ENCODE results near the gene TMEM269.
"Not testable (repeated sequence)": the region's sequence is repeated elsewhere in the genome, so short reads cannot be mapped to it uniquely, and the experiment has no call there.

TMEM269 gene

GRCh38 chr1:42774928-42775526 is 9.8 kb upstream of the TMEM269 start:
- no peak for DNase-seq (ENCODE audit: low read depth in 2 of 2)

GRCh38 chr1:42776502-42776901 is 8.3 kb upstream of the TMEM269 start:
- DNase-seq (ENCODE audit: low read depth in 2 of 2), result no peak

- no peak for DNase-seq (ENCODE audit: low read depth in 2 of 2)
Measured at GRCh38 chr1:42777852-42778251, 6.9 kb upstream of the TMEM269 start.

GRCh38 chr1:42779725-42780124 is 5.1 kb upstream of the TMEM269 start:
- DNase-seq (ENCODE audit: low read depth in 2 of 2), result no peak

DNA sequence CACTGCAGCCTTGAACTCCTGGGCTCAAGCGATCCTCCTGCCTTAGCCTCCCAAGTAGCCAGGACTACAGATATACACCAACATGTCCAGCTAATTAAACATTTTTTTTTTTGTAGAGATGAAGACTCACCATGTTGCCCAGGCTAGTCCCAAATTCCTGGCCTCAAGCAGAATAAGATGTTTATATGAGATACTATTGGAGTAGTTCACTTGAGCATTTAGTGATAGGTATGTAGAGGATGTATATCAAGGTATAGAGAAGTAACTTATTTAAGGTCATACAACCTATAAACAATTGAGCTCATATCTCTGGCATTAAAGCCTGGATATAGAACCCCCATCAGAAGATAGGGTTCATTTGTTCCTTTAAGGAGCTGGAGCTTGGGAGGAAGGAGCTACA is 4.6 kb upstream of the TMEM269 start:
- no peak for DNase-seq (ENCODE audit: low read depth in 2 of 2)

GRCh38 chr1:42783092-42783491 is 1.7 kb upstream of the TMEM269 start:
- DNase-seq (ENCODE audit: low read depth in 2 of 2), result no peak

- DNase-seq (ENCODE audit: low read depth in 2 of 2), result no peak
Measured at GRCh38 chr1:42784547-42784945, 245 bp upstream of the TMEM269 start.

DNA sequence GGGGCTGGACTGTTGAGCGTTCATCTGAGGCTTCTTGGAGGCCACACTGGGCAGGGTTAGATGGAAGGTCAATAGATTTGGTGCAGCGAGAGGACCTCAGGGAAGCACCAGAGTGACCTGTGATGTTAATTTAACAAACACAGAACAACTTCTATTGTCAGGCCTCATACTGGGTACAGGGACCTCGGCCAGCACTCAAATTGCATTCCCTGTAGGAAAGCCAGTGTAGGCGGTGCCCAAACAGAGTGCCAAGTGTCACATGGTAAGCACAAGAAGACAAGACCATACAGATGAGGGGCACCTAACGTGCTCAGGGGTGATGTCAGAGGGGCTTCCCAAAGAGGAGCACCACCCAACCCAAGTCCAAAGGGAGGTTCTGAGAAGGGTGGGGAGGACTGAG is 1.3 kb downstream of the TMEM269 start:
- DNase-seq (ENCODE audit: low read depth in 2 of 2), result no peak

DNA sequence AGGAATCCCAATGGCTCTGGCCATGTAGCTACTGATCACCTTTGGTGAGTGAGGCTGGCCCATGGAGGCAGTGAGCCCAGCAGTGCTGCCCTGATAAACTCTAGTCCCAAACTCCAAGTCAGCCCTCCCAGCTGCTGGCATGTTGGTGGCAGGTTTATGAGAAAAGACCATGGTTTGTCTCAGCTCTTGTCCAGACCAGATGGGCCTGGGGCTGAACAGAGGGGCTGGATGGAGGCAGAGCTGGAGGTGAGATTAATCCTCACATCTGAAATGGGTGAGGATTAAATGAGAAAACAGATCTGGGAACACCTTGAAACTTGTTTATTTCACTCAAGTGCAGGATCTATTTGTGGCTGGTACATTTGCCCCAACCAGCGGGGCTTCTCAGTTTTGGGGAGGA is 3.2 kb downstream of the TMEM269 start:
- no peak for DNase-seq (ENCODE audit: low read depth in 2 of 2)

DNA sequence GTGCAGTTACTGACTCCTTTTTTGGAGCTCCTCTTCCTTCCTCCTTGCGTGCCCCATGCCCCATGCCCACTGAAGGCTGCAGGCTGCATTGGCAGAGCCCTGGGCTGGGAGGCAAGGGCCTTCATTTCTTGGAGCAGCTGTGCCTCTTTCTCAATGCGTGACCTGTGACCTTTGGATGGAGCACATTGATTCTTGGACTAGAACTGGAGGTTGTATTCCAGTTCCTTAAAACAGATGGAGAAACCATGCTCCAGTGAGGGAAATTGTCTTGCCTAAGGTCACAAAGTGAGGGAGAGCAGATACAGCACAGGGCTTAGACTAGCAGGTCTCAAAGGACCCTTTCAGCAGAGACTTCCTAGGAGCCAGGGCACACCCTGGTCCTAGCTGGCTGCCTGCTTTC is 9.0 kb downstream of the TMEM269 start:
- no peak for DNase-seq (ENCODE audit: low read depth in 2 of 2)

- no peak for DNase-seq (ENCODE audit: low read depth in 2 of 2)
Measured at GRCh38 chr1:42797414-42797813, 12.6 kb downstream of the TMEM269 start.

DNA sequence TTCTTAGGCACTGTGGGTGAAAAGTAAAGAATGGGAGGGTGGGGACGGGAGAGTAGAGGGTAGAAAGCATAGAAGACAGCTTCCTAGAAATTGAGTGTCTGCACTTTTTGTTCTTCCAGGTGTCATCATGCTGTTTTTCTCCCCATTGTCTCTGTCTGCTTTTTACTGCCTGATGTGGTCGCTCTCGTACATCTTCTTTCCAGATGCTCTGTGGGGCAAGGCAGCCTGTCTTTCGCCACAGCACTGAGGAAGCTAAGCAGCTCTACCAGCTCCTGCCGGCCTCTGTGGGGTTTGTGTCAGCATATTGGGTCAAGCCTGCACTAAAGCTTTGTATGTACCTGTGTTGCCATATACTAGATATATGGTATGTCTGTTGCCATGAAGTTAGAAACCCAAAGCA is 13.2 kb downstream of the TMEM269 start:
- DNase-seq (ENCODE audit: low read depth in 2 of 2), result no peak

DNA sequence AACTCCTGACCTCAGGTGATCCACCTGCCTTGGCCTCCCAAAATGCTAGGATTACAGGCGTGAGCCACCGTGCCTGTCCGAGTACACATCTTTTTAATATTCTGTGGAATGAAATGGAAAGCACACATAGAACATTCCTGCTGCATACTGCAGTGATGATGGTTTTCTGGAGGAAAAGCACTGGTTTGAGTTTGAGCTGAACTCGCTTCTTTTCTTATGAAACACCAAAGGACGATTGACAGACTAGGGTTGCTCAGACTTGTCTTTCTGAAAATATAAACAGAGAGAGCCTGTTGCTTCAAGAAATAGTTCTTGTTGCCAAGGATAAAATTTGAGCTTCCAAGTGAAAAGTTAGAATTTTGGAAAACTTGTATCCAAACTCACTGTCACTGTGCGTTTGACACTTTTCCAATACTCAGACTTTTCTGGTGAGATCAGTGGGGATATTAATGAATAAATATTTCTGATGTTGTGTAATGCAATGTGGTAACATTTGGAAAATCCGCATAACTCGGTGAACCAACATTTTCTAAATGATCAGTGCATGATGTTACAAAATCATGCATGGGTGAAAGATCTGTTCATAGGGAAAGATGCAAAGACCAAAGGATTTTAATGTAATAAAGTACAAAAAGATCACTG is 17.2 kb downstream of the TMEM269 start:
- DNase-seq (ENCODE audit: low read depth in 2 of 2), result no peak

DNA sequence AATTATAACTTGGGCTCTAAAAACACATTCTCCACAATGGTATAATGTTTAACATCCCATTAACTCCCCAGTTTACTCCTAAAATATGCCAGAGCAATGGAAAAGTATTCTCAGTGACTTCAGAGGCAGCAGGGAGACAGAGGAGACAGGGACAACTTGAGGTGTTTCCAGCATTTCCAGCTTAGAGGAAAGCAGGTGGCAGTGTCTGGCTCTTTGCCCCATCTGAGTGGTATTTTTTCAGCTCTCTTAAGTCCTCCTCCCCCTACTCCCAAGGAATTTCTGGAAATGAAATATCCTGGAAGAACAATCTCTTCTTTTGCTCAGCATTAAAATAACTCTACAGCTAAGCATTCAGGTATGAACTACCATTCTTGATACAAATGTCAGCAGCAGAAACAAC is 21.4 kb downstream of the TMEM269 start:
- DNase-seq (ENCODE audit: low read depth in 2 of 2), result no peak

DNA sequence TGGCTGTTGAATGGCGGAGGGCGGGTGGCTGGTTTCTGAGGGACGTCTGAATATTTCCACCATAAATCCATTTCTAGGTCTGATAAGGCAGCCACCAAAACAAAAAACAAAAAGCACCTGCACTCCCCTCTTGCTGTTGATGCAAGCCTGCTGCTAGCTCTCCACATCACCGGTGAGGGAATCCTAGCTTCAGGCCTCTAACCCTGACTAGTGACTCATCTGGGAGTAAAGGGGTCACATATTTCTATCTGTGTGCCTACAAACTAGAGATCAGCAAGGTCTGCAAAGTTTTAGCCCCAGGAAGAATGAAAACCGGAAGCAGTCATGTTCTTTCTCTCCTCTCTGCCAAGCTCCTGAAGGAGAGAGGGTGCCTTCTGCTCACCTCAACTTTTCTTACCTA is 21.8 kb downstream of the TMEM269 start:
- DNase-seq (ENCODE audit: low read depth in 2 of 2), result no peak

DNA sequence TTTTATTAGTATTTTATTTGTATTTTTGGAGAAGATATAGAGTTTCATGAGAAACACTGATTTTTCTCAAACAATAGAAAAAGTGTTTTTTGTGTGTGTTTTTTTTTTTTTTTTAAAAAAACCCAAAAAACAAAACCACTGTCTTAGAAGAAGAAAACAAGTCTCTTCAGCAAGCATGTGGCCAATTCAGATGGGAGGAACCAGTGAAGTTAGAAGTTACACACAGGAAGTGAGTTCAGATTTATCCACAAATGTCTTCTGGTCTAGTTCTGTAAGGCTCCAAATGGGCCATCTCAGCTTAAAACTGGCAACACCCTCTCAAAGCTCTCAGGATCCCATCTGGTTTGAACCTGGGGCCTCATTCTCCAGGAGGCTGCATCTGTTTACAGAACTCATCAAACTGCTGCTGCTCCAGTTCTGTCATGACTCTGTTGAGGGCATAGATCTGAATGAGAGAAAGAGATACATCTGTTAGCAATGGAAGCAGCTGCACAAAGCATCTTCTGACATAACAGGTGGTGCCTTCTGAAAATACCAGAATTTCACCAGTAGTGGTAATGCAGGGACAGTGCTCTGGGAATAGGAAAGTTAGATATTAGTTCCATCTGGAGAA is 22.4 kb downstream of the TMEM269 start:
- DNase-seq (ENCODE audit: low read depth in 2 of 2), result no peak

DNA sequence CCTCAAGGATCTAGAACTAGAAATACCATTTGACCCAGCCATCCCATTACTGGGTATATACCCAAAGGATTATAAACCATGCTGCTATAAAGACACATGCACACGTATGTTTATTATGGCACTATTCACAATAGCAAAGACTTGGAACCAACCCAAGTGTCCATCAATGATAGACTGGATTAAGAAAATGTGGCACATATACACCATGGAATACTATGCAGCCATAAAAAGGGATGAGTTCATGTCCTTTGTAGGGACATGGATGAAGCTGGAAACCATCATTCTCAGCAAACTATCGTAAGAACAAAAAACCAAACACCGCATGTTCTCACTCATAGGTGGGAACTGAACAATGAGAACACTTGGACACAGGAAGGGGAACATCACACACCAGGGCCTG is 30.0 kb downstream of the TMEM269 start:
- DNase-seq (ENCODE audit: low read depth in 2 of 2), result not testable (repeated sequence)

GRCh38 chr1:42815941-42816584 is 31.3 kb downstream of the TMEM269 start:
- DNase-seq (ENCODE audit: low read depth in 2 of 2), result no peak

- peak; percentile 93 to 95 for DNase-seq (ENCODE audit: low read depth in 2 of 2)
Measured at GRCh38 chr1:42816585-42817439, 32.0 kb downstream of the TMEM269 start, which contains the start of the genes ERMAP and SVBP. Gene ERMAP, plus strand, starts transcription at chr1:42817122. Its CDS starts 13,327 bp downstream, at chr1:42830449. Gene SVBP, minus strand, starts transcription at chr1:42817397. Its CDS starts 853 bp downstream, at chr1:42816544.

DNA sequence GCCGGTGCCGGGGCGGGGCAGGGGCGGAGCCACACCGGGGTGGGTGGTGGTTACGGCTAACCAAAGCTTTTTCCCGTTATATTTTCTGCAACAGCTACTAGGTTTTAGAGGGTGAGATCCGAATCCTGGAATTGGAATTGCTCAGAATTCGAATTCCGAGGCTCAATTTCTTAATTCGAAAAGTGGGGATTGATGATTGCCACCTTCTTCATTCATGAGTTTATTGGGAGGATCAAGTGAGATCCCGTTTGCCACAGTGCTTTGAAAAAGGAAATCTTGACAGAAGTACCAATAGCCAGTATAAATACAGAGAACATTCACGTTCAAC is 32.6 kb downstream of the TMEM269 start:
- no peak for DNase-seq (ENCODE audit: low read depth in 2 of 2)

GRCh38 chr1:42817976-42818375 is 33.2 kb downstream of the TMEM269 start:
- no peak for DNase-seq (ENCODE audit: low read depth in 2 of 2)

GRCh38 chr1:42820813-42821212 is 36.0 kb downstream of the TMEM269 start:
- DNase-seq (ENCODE audit: low read depth in 2 of 2), result no peak

All from stimulated activated CD8-positive, alpha-beta memory T cell treated with anti-CD3 and anti-CD28 coated beads, Interleukin-2, amount 100 ng/mL, for 1 hour (primary cell).